Gastrocnemius medialis (tissue), 4 donors: Measurements from ENCODE around the gene FBXW4. TPM values are rescaled to one million over a fixed set of nuclear protein-coding genes. Genes with fewer than 3 reads are reported as not detected.

ENCODE experiments used
- ATAC-seq, 2 donors: fragments of 150-250 bp; one replicate each; pipeline ENCODE4 v1.9.1; 2016
- DNase-seq, 2 donors: peaks; one replicate each; pipeline ENCODE4 v3.0.0-alpha.2; 2019
- H3K27ac ChIP-seq, 4 donors: fragments of 200-600 bp; sonication (generic); 1 replicate in 1 of 4; 2 replicates in 3 of 4; pipeline ENCODE4 v1.5.1; 2016 to 2018; ENCODE audit warnings: mild to moderate bottlenecking in 2 of 4, moderate library complexity in 1 of 4
- H3K27me3 ChIP-seq, 3 donors: fragments of 200-600 bp; sonication (generic) in 2 of 3; 1 replicate in 1 of 3; 2 replicates in 2 of 3; pipeline versions ENCODE4 v1.5.1 to v1.6.0; 2016 to 2019; ENCODE audit warnings: mild to moderate bottlenecking in 1 of 3, moderate library complexity in 1 of 3
- H3K36me3 ChIP-seq, 2 donors: fragments of 200-600 bp; sonication (generic) in 1 of 2; one replicate each; pipeline ENCODE4 v1.5.1; 2017 to 2018
- H3K4me1 ChIP-seq, 2 donors: fragments of 200-600 bp; sonication (generic) in 1 of 2; one replicate each; pipeline ENCODE4 v1.5.1; 2016 to 2017; ENCODE audit warnings: mild to moderate bottlenecking in 2 of 2
- H3K4me3 ChIP-seq, 4 donors: fragments of 200-600 bp; sonication (generic) in 3 of 4; 1 replicate in 1 of 4; 2 replicates in 3 of 4; pipeline ENCODE4 v1.5.1; 2016 to 2019; ENCODE audit warnings: mild to moderate bottlenecking in 2 of 4
- H3K9me3 ChIP-seq, 3 donors: fragments of 200-600 bp; sonication (generic) in 2 of 3; 1 replicate in 1 of 3; 2 replicates in 2 of 3; pipeline ENCODE4 v1.5.1; 2016 to 2019
- POLR2A ChIP-seq, 2 donors: fragments of 450-650 bp; IDR thresholded peaks; one replicate each; pipeline ENCODE4 v1.6.1; 2017; ENCODE audit warnings: antibody characterized with exemption in 2 of 2, mild to moderate bottlenecking in 2 of 2, moderate library complexity in 2 of 2
- in situ Hi-C, 4 donors: fragments of 200-750 bp; cut with MboI; loops; one replicate each; pipeline versions ENCODE4 v1.15.0 to v1.8.0; 2017; ENCODE audit warnings: low sequenced_read_pairs in 4 of 4
- intact Hi-C: fragments of 100-400 bp; cut with DNase I; formaldehyde crosslinking; loops from one replicate; pipeline ENCODE4 v1.15.1; 2023; ENCODE audit warnings: low total_unique reads
- total RNA-seq, 4 donors: library from RNA; depleted of rRNA; stranded (reverse); fragments of >200 nt; gene quantifications; one replicate each; pipeline versions ENCODE4 v1.1.0 to v1.2.3, GENCODE V29; 2016
- TF ChIP-seq, protein P1 (sequence below), 5 experiments: fragments of 450-650 bp in 3 of 5; fragments of 200-600 bp in 2 of 5; sonication (generic) in 2 of 5; IDR thresholded peaks in 4 of 5; conservative IDR thresholded peaks in 1 of 5; 1 replicate in 4 of 5; 2 replicates in 1 of 5; pipeline ENCODE4 v1.5.1; 2016 to 2019; ENCODE audit warnings: antibody characterized with exemption in 5 of 5, mild to moderate bottlenecking in 3 of 5, moderate library complexity in 3 of 5

The FBXW4 gene
- total RNA-seq, 4 donors from 2014 or later: 43.1 to 72.6 (median 70.2) TPM

DNA sequence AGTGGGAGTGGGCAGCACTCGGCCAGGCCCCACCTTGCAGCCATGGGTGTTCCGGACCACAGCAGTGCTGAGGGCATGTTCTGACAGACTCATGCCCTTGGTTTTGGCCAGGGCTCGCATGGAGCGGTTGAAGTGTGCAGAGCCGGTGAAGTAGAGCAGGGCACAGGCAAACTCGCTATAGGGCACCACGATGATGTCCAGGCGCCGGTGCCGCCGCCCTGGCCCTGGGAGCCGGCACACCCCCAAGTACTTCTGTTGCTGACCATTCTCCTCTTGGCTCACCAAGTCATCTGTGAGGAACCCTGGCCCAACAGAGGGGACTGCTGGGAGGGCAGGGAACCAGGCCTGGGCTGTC is 115.5 kb downstream of the FBXW4 start:
- intact Hi-C loops: loop anchor here (10.0 kb wide), 1 partner anchor 115 kb away; no protein-coding TSS in a partner anchor
- Histone ChIP-seq H3K4me3 (no peak overlapping the region), H3K4me1 (no peaks in the 10 kb centered on the region), H3K27me3 (no peaks in the 10 kb centered on the region), H3K36me3 (peaks cover 0 to 64% of the 10 kb centered on the region in 2 donors), H3K9me3 (no peaks in the 10 kb centered on the region), H3K27ac (no peak overlapping the region)
- TF ChIP-seq POLR2A (IDR thresholded peaks at IDR 0.05): no peak
- TF ChIP-seq, protein P1, sequence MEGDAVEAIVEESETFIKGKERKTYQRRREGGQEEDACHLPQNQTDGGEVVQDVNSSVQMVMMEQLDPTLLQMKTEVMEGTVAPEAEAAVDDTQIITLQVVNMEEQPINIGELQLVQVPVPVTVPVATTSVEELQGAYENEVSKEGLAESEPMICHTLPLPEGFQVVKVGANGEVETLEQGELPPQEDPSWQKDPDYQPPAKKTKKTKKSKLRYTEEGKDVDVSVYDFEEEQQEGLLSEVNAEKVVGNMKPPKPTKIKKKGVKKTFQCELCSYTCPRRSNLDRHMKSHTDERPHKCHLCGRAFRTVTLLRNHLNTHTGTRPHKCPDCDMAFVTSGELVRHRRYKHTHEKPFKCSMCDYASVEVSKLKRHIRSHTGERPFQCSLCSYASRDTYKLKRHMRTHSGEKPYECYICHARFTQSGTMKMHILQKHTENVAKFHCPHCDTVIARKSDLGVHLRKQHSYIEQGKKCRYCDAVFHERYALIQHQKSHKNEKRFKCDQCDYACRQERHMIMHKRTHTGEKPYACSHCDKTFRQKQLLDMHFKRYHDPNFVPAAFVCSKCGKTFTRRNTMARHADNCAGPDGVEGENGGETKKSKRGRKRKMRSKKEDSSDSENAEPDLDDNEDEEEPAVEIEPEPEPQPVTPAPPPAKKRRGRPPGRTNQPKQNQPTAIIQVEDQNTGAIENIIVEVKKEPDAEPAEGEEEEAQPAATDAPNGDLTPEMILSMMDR (IDR thresholded peaks at IDR 0.05 in 4 of 5, conservative IDR thresholded peaks at IDR 0.05 in 1 of 5): no peak
- ATAC-seq: no peak
- no peak for DNase-seq
- in situ Hi-C loops: no loop called here

DNA sequence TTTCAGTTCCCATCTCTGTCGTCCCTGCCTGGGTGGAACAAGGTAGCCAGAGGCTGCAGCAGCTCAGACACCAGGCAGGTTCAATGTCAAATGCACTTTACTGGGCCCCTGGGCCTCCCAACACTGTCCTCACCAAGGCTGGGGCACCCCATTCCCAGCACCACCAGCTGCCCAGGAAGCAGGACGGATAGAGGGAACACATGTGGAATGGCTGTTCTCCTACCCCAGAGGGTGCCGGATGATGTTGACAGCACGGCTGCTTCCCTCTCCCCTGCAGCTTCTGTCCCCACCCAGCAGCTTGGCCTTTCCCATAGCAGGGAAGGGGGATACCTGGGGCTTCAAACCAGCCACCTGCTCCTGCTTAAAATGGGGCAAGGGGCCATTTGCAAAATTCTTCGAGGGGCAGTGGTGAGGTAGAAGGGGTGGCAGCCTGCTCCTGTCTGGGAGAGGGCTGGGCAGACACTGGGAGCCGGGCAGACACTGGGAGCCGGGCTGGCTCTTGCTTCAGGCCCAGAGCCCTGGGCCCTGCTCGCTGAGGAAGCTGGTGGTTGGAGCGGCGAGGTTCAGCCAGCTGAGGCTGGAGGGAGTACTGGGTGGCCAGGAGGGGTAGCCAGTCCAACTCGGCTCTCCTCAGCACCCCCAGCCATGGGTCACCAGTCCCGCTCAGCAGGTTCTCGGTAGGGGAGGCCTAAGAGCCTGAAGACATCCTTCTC is 116.0 kb downstream of the FBXW4 start:
- no peak for TF ChIP-seq POLR2A (IDR thresholded peaks at IDR 0.05)
- TF ChIP-seq, protein P1 (IDR thresholded peaks at IDR 0.05 in 4 of 5, conservative IDR thresholded peaks at IDR 0.05 in 1 of 5): no peak
- ATAC-seq (no peak), DNase-seq (no peak)
- H3K4me1 ChIP-seq: no peaks in the 10 kb centered on the region
- H3K27me3 ChIP-seq: no peaks in the 10 kb centered on the region
- intact Hi-C loops: loop anchor here (10.0 kb wide), 1 partner anchor 114 kb away; no protein-coding TSS in a partner anchor
- no peak overlapping the region for H3K4me3 ChIP-seq
- no peaks in the 10 kb centered on the region for H3K9me3 ChIP-seq
- H3K27ac ChIP-seq: no peak overlapping the region
- peaks cover 0 to 60% of the 10 kb centered on the region in 2 donors for H3K36me3 ChIP-seq
- in situ Hi-C loops: no loop called here

DNA sequence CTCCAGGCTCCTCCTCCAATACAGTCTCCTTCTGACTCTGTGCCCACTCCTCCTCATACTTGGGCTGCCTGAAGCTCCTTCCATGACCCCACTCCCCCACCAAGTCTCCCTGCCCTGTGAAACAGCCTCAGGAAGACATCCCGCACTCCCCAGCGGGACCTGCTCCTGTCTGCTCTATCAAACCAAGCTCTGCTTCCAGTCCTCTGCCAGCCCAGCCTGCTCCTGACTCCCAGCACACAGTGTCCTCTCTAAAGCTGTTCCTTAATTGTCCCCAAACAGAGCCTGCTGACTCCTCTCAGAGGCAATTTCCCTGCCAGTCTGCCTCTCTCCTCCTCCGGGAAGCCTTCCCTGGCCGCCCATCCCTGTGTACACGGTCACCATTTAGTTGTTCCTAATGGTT is 116.8 kb downstream of the FBXW4 start:
- intact Hi-C loops: loop anchor here (10.0 kb wide), 1 partner anchor 113 kb away; no protein-coding TSS in a partner anchor
- no peak for ATAC-seq

DNA sequence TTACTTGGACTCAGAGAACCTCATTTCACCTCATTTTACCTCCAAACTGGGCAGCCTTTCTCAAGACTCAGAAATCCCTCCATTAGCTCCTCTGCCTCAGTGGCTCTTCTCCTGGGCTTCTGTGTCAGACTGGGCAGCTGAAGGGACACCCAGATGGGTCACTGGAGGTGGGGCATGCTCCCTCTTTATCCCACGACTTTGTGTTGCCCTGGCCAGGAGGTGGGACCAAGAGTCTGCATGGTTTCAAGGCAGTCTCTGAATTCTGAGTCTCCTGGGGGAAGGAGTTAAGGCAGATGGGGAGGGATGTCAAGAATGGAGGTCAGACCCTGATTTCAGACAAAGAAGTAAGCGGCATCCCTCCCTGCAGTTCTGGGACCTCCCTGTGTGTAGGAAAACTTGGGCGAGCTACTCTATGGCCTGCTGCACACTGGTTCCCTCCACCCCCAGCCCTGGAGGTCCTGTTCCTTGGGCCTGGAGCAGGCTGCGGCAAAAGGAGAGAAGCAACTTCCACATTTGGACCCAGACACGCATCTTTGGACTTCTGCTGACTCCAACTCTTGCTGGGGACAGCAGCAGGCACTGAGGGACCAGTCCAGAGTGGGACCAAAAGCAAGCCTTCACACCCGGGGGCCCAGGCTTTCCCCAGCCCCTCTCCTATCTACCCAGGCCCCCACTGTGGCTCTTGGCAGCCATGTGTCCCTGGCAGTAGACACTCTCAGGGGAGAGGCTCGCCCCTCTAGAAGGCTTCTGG is 117.7 kb downstream of the FBXW4 start:
- intact Hi-C loops: loop anchor here (10.0 kb wide), 1 partner anchor 112 kb away; no protein-coding TSS in a partner anchor
- ATAC-seq: no peak

More for the DNA sequence above, 116.8 kb downstream of the FBXW4 start:
- no peak for DNase-seq
- H3K27me3 ChIP-seq: no peaks in the 10 kb centered on the region
- peaks cover 0 to 53% of the 10 kb centered on the region in 2 donors for H3K36me3 ChIP-seq
- no peak overlapping the region for H3K27ac ChIP-seq
- no peaks in the 10 kb centered on the region for H3K4me1 ChIP-seq
- in situ Hi-C loops: no loop called here
- no peaks in the 10 kb centered on the region for H3K9me3 ChIP-seq
- TF ChIP-seq, protein P1 (IDR thresholded peaks at IDR 0.05 in 4 of 5, conservative IDR thresholded peaks at IDR 0.05 in 1 of 5): no peak
- no peak for TF ChIP-seq POLR2A (IDR thresholded peaks at IDR 0.05)
- H3K4me3 ChIP-seq: no peak overlapping the region

More for the DNA sequence above, 117.7 kb downstream of the FBXW4 start:
- Histone ChIP-seq H3K27ac (no peak overlapping the region), H3K4me3 (no peak overlapping the region), H3K9me3 (peaks cover 0 to 7% (median 5%) of the 10 kb centered on the region in 3 donors), H3K27me3 (no peaks in the 10 kb centered on the region), H3K36me3 (peaks cover 0 to 44% of the 10 kb centered on the region in 2 donors), H3K4me1 (no peaks in the 10 kb centered on the region)
- no peak for DNase-seq
- no peak for TF ChIP-seq POLR2A (IDR thresholded peaks at IDR 0.05)
- TF ChIP-seq, protein P1 (IDR thresholded peaks at IDR 0.05 in 4 of 5, conservative IDR thresholded peaks at IDR 0.05 in 1 of 5): no peak
- in situ Hi-C loops: no loop called here
